NCI-H2196 treated with DMSO at 0.1 percent for 48 hours (cell line): Measurements from ENCODE around the gene KLHL18.

ENCODE experiments used
- DNase-seq: peaks from one replicate; lab custom pipeline; 2025; ENCODE audit not compliant: unreplicated experiment; lab: John Stamatoyannopoulos, UW

The KLHL18 gene

GRCh38 chr3:47394140-47394870 lies 111.6 kb downstream of the KLHL18 start:
- no peak for DNase-seq

- no peak for DNase-seq
These were observed 112.1 kb downstream of the KLHL18 start for GRCh38 chr3:47394881-47395280.
